Measurements from ENCODE around the gene CCDC159. TPM values are rescaled to one million over a fixed set of nuclear protein-coding genes. Genes with fewer than 3 reads are reported as not detected.
A peak's percentile ranks its signal among the peaks of the same experiment; 100 is the strongest.
"Not testable (repeated sequence)": the region's sequence is repeated elsewhere in the genome, so short reads cannot be mapped to it uniquely, and the experiment has no call there.

CCDC159 gene
- total RNA-seq, 1 experiment from 2014 or later = 7.3 TPM

DNA sequence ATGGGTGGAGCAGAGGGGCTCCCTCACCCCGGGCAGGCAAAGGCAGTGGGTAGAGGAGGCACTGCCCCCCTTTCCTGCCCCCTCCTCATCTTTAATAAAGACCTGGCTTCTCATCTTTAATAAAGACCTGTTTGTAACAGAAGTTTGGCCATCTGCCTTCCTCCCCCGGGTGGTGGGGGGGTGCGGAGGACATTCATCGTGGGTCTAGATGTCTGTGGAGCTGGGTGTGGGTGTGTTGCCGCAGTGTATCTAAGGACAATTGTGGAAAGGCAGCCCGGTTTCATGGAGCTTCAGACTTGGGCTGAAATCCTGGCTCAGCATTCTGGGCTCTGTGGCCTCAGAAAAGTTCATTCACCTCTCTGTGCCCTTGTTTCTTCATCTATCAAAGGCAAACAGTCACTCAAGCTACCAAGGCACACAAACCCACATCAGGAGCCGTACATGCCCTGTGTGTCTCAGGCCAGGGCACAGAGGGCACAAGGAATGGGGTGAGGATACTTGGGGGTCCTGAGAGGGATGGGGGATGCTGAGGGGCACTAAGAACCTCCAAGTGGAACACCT lies 19.3 kb downstream of the CCDC159 start:
- peaks cover 15% of the 10 kb centered on the region for H3K36me3 ChIP-seq
- H3K4me3 ChIP-seq = no peak overlapping the region
- no peak for DNase-seq (ENCODE audit: low read depth in 1 of 2, low spot score in 2 of 2)
- H3K27me3 ChIP-seq (replicated peaks) = no peaks in the 10 kb centered on the region
- H3K9me3 ChIP-seq (replicated peaks) = no peaks in the 10 kb centered on the region
- H3K4me1 ChIP-seq (replicated peaks) = no peaks in the 10 kb centered on the region
- H3K27ac ChIP-seq = no peak overlapping the region

DNA sequence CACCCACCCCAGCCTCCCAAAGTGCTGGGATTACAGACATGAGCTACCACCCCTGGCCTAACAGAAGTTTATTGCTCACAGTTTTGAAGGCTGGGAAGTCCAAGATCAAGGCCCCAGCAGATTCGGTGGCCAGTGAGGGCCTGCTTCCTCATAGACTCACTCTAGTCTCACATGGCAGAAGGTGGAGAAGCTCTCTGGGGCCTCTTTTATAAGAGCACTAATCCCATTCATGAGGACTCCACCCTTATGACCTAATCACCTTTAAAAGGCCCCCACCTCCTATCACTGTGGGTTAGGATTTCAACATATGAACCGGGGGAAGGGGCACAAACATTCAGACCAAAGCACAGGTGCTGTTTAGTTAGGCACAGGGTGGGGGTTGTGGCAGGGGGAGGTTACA lies 21.2 kb downstream of the CCDC159 start:
- H3K36me3 ChIP-seq = peaks cover under 1% of the 10 kb centered on the region; the same call in 1 of the 2 replicates
- no peak overlapping the region for H3K4me3 ChIP-seq
- no peak overlapping the region for H3K27ac ChIP-seq
- no peaks in the 10 kb centered on the region for H3K4me1 ChIP-seq (replicated peaks)
- no peak for DNase-seq (ENCODE audit: low read depth in 1 of 2, low spot score in 2 of 2)
- no peaks in the 10 kb centered on the region for H3K27me3 ChIP-seq (replicated peaks)
- no peaks in the 10 kb centered on the region for H3K9me3 ChIP-seq (replicated peaks)

DNA sequence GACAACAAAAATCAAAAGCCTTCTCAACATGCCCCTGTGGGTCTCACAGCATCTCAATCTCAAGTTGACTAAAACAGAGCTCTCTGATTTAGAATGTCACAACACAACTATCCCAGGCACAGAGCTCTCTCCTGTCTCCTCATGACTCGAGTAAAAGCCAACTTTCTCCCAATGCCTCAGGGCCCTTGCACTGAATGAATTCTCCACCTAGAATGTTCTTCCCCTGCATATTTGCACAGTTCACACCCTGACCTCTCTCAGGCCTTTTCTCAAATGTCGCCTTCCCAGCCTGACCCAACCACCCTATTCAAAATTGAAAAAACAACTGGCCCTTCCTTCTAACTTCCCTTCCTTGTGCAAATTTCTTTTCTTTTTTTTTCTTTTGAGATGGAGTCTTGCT lies 24.4 kb downstream of the CCDC159 start:
- Histone ChIP-seq H3K36me3 (no peaks in the 10 kb centered on the region), H3K4me1 (replicated peaks) (peaks cover 11% of the 10 kb centered on the region), H3K27ac (no peak overlapping the region), H3K9me3 (replicated peaks) (no peaks in the 10 kb centered on the region), H3K27me3 (replicated peaks) (no peaks in the 10 kb centered on the region), H3K4me3 (no peak overlapping the region)
- no peak for DNase-seq (ENCODE audit: low read depth in 1 of 2, low spot score in 2 of 2)

DNA sequence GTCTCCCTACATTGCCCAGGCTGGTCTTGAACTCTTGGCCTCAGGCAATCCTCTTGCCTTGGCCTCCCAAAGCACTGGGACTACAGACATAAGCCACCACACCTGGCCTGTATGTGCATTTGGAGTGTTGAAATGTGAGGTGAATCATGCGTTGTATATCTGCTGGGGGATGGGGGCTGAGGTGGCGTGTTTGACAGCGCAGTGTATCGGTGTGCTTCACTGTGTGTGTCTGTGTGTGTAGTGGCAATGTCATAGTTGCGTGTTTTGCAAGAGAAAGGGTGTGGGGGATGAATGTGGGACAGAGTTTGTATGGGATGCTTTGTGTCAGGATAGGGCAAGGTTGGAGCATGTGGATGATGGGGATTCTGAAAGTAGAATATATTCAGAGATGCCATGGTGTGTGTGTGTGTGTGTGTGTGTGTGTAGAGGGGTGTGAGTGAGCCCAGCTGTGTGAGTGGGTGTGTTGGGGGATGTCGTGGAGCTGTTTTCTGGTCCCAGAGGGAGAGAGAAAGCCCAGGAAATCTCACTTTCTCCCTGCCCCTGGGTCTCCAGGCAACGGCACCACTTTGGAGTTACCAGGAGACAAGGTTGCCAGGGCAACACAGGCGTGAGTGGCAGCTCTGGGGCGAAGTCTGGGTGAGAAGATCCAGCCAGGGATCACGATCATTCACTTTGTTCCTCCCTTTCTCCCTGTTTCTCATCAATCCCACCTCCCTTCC lies 27.0 kb downstream of the CCDC159 start:
- Histone ChIP-seq H3K27me3 (replicated peaks) (no peaks in the 10 kb centered on the region), H3K4me1 (replicated peaks) (peaks cover 26% of the 10 kb centered on the region), H3K9me3 (replicated peaks) (no peaks in the 10 kb centered on the region), H3K4me3 (no peak overlapping the region), H3K36me3 (no peaks in the 10 kb centered on the region), H3K27ac (no peak overlapping the region)
- DNase-seq (ENCODE audit: low read depth in 1 of 2, low spot score in 2 of 2) = no peak

DNA sequence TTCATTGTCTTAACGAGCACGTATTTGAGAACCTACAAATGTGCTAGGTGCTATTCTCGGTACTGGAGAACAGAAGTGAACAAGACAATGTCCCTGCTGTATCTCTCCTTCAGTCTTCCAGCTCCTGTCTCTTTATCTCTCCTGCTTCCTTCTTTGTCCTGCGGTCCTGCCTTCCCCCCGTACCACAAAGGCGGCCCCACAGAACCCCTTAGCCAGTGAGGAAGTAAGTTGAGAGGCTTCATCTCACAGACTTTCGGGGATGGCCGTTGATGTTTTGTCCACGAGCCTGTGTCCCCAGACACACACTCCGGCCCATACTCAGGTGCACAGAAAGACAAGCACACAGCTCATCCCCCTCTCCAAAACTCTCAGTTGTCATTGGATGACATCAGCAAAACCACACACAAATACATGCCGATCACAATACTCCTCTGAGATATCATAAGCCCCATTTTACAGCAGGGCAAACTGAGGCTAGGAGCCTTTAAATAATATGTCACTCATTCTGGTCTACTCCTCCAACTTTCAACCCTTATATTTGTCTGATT lies 27.6 kb downstream of the CCDC159 start:
- H3K27me3 ChIP-seq (replicated peaks) = no peaks in the 10 kb centered on the region
- H3K9me3 ChIP-seq (replicated peaks) = no peaks in the 10 kb centered on the region
- H3K4me3 ChIP-seq = peak overlapping the region; percentile 55
- no peak overlapping the region for H3K27ac ChIP-seq
- no peak for DNase-seq (ENCODE audit: low read depth in 1 of 2, low spot score in 2 of 2)
- no peaks in the 10 kb centered on the region for H3K36me3 ChIP-seq
- H3K4me1 ChIP-seq (replicated peaks) = peaks cover 32% of the 10 kb centered on the region

DNA sequence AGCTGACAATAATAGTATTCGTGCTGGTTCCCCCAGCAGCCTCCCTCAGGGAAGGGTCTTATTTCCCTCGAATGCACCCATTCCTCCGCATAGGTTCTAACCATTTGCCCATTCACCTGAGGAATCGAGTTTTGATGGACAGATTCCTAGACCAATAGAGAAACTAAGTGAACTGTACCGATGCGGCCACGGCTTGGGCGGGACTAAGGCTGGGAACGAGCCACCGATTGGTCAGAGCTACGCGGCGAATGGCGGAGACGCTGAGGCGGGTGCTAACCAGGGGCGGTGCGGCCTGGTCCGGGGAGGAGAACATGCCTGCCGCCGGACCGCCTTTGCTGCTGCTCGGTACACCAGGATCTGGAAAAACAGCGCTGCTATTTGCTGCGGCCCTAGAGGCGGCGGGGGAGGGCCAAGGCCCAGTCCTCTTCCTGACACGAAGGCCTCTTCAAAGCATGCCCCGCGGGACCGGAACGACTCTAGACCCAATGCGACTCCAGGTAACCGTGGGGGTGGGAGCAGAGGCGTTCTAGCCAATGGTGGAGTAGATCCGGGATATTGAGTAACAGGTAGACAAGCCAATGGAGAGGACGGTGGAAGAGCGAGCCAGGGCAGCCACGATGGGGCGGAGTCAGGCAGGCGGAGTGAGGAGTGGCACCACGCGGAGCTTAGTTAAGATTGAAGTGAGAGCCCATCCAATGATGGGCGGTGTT lies 28.3 kb downstream of the CCDC159 start, which contains the start of gene SWSAP1:
Gene SWSAP1 (plus strand): TSS at position 234 of the 710 bp plus-strand sequence. CDS start 15 bp downstream, at position 249.
- Histone ChIP-seq H3K27me3 (replicated peaks) (no peaks in the 10 kb centered on the region), H3K4me1 (replicated peaks) (peaks cover 34% of the 10 kb centered on the region), H3K36me3 (no peaks in the 10 kb centered on the region), H3K9me3 (replicated peaks) (no peaks in the 10 kb centered on the region), H3K4me3 (peak within 1 kb of the TSS; percentile 55), H3K27ac (peak within 1 kb of the TSS; percentile 64)
- DNase-seq (ENCODE audit: low read depth in 1 of 2, low spot score in 2 of 2) = peak; percentile 98 to 99

DNA sequence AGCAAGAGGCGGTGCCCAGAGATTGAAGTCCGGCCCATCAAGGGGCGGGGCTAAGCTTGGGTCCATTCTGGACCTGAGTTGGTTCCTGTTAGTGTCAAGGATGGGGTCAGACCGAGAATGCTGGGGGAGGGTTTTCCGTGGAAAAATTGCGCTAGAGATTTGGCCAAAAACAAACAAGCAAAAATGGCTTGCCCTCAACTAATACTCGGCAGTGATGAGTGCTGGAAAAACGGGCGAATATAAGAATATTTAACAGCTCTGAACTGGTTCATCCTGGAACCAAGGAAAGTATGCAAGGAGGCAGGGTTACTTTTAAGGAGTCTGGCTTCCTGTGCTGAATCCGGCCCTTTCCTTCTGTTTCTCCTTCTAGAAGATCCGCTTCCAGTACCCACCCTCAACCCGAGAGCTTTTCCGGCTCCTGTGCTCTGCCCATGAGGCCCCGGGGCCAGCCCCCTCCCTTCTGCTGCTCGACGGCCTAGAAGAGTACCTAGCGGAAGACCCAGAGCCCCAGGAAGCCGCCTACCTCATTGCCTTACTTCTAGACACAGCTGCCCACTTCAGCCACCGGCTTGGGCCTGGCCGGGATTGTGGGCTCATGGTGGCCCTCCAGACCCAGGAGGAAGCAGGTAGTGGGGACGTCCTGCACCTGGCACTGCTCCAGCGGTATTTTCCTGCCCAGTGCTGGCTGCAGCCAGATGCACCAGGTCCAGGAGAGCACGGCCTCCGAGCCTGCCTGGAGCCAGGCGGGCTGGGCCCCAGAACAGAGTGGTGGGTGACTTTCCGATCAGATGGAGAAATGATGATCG lies 29.0 kb downstream of the CCDC159 start:
- Histone ChIP-seq H3K27me3 (replicated peaks) (no peaks in the 10 kb centered on the region), H3K4me1 (replicated peaks) (peaks cover 37% of the 10 kb centered on the region), H3K9me3 (replicated peaks) (no peaks in the 10 kb centered on the region), H3K4me3 (peak overlapping the region; percentile 55), H3K27ac (no peak overlapping the region), H3K36me3 (no peaks in the 10 kb centered on the region)
- no peak for DNase-seq (ENCODE audit: low read depth in 1 of 2, low spot score in 2 of 2)

DNA sequence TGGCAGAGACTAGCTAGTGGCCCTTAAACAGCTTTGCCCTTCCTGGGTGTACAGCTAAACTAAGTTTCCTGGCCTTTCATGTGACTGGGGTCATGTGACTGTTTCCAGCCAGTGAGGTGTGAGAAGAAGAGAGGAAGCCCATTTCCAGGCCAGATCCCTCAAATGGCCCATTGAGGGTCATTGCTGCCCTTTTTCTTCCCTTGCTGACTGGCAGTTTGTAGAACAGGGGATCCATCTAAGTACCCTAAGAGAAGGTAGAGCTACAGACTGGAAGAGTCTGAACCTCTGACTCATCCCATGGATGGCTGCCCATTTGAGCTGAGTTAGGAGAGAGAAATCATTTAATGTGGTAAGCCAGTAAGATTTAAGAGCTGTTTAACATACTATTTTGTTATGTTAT lies 30.9 kb downstream of the CCDC159 start:
- peak; percentile 62 to 66 for DNase-seq (ENCODE audit: low read depth in 1 of 2, low spot score in 2 of 2)
- Histone ChIP-seq H3K4me3 (no peak overlapping the region), H3K4me1 (replicated peaks) (peaks cover 50% of the 10 kb centered on the region), H3K27ac (no peak overlapping the region), H3K27me3 (replicated peaks) (no peaks in the 10 kb centered on the region), H3K9me3 (replicated peaks) (no peaks in the 10 kb centered on the region), H3K36me3 (no peaks in the 10 kb centered on the region)

DNA sequence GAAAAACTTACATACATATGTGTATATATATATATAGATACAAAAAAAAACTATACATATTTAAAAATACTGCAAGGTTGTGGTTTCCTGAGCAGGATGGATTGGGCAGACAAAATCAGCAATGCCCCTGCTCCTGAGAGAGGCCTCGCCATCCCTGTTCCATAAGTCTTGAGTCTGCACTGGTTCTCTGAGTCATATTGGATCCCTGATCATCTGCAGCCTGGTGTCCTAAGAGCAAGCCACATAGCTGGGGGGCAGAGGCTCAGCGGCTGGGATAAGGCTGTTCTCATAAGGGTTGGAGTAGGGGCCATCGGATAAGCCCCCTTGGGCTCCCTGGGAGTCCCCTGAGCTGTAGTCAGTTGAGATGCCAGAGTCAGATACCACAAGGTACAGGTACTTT lies 31.4 kb downstream of the CCDC159 start:
- DNase-seq (ENCODE audit: low read depth in 1 of 2, low spot score in 2 of 2) = no peak
- no peak overlapping the region for H3K27ac ChIP-seq
- peaks cover 4% of the 10 kb centered on the region for H3K27me3 ChIP-seq (replicated peaks)
- no peak overlapping the region for H3K4me3 ChIP-seq
- H3K9me3 ChIP-seq (replicated peaks) = no peaks in the 10 kb centered on the region
- peaks cover 55% of the 10 kb centered on the region for H3K4me1 ChIP-seq (replicated peaks)
- no peaks in the 10 kb centered on the region for H3K36me3 ChIP-seq

DNA sequence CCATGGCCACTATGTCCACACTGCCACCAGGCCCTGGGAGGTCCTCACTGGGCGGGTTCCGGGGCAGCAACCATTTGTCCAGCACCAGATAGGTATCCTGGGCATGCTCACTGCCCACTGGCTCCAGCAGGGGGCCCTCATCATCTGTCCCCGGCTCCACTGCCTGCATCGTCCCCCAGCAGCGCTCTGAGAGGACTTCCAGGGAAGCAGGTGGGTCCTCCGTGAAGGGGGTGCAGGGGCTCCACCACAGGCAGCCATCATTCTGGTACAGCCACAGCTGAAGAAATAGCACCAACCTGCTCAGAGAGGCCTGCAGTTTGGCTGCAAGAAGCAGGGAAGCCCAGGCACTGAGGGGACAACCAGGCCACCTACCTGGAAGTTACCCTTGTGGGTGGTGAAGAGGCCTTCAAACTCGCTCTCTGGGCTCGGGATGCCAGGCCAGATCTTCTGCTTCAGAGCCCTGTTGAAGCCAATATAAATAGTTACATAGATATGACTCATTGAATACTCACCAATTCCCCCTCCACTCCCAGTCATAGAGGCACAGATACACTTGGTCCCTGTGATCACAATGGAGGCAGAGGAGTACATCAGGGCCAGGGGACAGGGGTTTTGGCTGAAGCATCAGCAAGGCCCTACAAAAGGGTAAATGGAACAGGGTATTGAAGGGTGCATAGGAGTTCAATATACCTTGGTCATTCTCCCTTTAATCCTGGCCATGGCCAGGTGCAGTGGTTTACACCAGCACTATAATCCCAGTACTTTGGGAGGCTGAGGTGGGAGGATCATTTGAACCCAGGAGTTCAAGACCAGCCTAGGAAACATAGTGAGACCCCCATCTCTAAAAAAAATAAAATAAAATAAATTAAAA lies 32.2 kb downstream of the CCDC159 start:
- Histone ChIP-seq H3K27me3 (replicated peaks) (peaks cover 12% of the 10 kb centered on the region), H3K27ac (no peak overlapping the region), H3K4me3 (no peak overlapping the region), H3K9me3 (replicated peaks) (no peaks in the 10 kb centered on the region), H3K36me3 (no peaks in the 10 kb centered on the region), H3K4me1 (replicated peaks) (peaks cover 61% of the 10 kb centered on the region)
- peak; percentile 70 to 78 for DNase-seq (ENCODE audit: low read depth in 1 of 2, low spot score in 2 of 2)

DNA sequence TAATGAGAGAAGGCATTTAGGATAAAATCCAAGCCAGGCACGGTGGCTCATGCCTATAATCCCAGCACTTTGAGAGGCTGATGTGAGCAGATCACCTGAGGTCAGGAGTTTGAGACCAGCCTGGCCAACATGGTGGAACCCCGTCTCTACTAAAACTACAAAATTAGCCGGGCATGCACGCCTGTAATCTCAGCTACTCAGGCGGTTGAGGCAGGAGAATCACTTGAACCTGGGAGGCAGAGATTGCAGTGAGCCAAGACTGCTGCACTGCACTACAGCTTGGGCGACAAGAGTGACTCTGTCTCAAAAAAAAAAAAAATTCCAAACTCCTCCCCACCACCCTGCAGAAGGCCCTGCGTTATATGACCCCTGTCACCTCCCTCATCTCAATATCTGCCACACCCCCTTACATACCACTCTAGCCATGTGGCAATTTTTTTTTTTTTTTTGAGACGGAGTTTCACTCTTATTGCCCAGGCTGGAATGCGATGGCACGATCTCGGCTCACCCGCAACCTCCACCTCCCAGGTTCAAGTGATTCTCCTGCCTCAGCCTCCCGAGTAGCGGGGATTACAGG lies 33.0 kb downstream of the CCDC159 start:
- H3K36me3 ChIP-seq; DNase-seq (ENCODE audit: low read depth in 1 of 2, low spot score in 2 of 2); H3K9me3 ChIP-seq (replicated peaks); H3K27ac ChIP-seq; H3K4me3 ChIP-seq: not testable (repeated sequence)
- Histone ChIP-seq H3K27me3 (replicated peaks) (peaks cover 12% of the 10 kb centered on the region), H3K4me1 (replicated peaks) (peaks cover 61% of the 10 kb centered on the region)

DNA sequence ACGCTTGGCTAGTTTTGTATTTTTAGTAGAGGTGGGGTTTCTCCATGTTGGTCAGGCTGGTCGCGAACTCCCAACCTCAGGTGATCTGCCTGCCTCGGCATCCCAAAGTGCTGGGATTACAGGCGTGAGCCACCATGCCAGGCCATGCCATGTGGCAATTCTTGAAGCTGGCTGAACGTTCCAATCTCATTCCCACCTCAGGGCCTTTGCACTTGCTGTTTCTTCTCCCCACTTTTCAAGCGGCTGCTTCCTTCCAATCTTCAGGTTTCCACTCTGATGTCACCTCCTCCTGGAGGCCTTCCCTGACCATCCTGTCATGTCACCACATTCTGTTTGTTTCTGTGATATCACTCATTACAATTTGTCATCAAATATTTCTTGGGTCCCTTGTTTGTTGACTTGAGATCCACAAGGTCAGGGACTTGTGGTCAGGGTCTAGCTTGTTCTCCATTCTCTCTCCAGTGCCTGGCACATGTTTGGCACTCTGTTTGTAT lies 33.6 kb downstream of the CCDC159 start:
- DNase-seq (ENCODE audit: low read depth in 1 of 2, low spot score in 2 of 2) = no peak
- Histone ChIP-seq H3K9me3 (replicated peaks) (no peaks in the 10 kb centered on the region), H3K4me1 (replicated peaks) (peaks cover 61% of the 10 kb centered on the region), H3K4me3 (no peak overlapping the region), H3K27me3 (replicated peaks) (peaks cover 12% of the 10 kb centered on the region), H3K27ac (no peak overlapping the region), H3K36me3 (no peaks in the 10 kb centered on the region)
